Sigmoid colon (tissue), 7 donors: Measurements from ENCODE around the gene SLC26A8. TPM values are rescaled to one million over a fixed set of nuclear protein-coding genes. Genes with fewer than 3 reads are reported as not detected.

Experiments
- DNase-seq: peaks from one replicate; pipeline ENCODE4 v3.0.0-alpha.2; 2019
- H3K27ac ChIP-seq, 4 donors: fragments of 200-600 bp; sonication (generic); one replicate each; pipeline ENCODE4 v1.5.1; 2016 to 2019; ENCODE audit warnings: mild to moderate bottlenecking in 1 of 4
- H3K27me3 ChIP-seq, 3 donors: fragments of 200-600 bp; sonication (generic); one replicate each; pipeline ENCODE4 v1.5.1; 2019; ENCODE audit warnings: mild to moderate bottlenecking in 1 of 3
- H3K36me3 ChIP-seq, 4 donors: fragments of 200-600 bp; sonication (generic); one replicate each; pipeline ENCODE4 v1.5.1; 2016 to 2019
- H3K4me1 ChIP-seq, 4 donors: fragments of 200-600 bp; sonication (generic); one replicate each; pipeline ENCODE4 v1.5.1; 2017 to 2019
- H3K4me3 ChIP-seq, 4 donors: fragments of 200-600 bp; sonication (generic); one replicate each; pipeline ENCODE4 v1.5.1; 2017 to 2019; ENCODE audit warnings: mild to moderate bottlenecking in 2 of 4, moderate library complexity in 1 of 4
- H3K9me3 ChIP-seq, 4 donors: fragments of 200-600 bp in 3 of 4; sonication (generic) in 3 of 4; one replicate each; pipeline versions ENCODE4 v1.5.1 to v1.6.1; 2013 to 2019
- CTCF ChIP-seq, 4 experiments: fragments of 450-650 bp in 3 of 4; fragments of 200-600 bp in 1 of 4; IDR thresholded peaks; one replicate each; pipeline ENCODE4 v1.5.1; 2016 to 2019; ENCODE audit warnings: antibody characterized with exemption in 4 of 4, mild to moderate bottlenecking in 3 of 4, moderate library complexity in 2 of 4
- EP300 ChIP-seq, 4 donors: sonication (generic); formaldehyde crosslinking; IDR thresholded peaks; one replicate each; pipeline ENCODE4 v1.6.1; 2017; ENCODE audit warnings: antibody characterized with exemption in 4 of 4
- POLR2A ChIP-seq, 2 donors: fragments of 450-650 bp; IDR thresholded peaks; one replicate each; pipeline ENCODE4 v1.6.1; 2016; ENCODE audit warnings: antibody characterized with exemption in 2 of 2, mild to moderate bottlenecking in 2 of 2, moderate library complexity in 2 of 2
- POLR2AphosphoS5 ChIP-seq, 4 donors: sonication (generic); formaldehyde crosslinking; IDR thresholded peaks; one replicate each; pipeline ENCODE4 v1.6.1; 2017; ENCODE audit warnings: antibody characterized with exemption in 4 of 4
- WGBS, 2 donors: extraction: QIAGEN DNeasy Blood & Tissue Kit; methylation state at CpG; one replicate each; pipeline ENCODE4 v1.1.7; 2013; 5-methylcytosine and 5-hydroxymethylcytosine counted together
- intact Hi-C: fragments of 100-400 bp; cut with DNase I; formaldehyde crosslinking; loops from one replicate; pipeline ENCODE4 v1.15.1; 2023
- polyA plus RNA-seq, 3 donors: library from polyadenylated mRNA; stranded (reverse); fragments of 200-250 nt; gene quantifications; one replicate each; pipeline ENCODE4 v1.2.3, GENCODE V29; 2013
- total RNA-seq, 4 donors: library from RNA; depleted of rRNA; stranded (reverse); fragments of >200 nt; gene quantifications; one replicate each; pipeline ENCODE4 v1.1.0, GENCODE V29; 2016
- donor health status: healthy with polysubstance abuse.
- donor health status: Bipolar disorder and iron deficiency.
- donor health status: healthy.

SLC26A8 gene
- total and polyA plus RNA-seq, 7 donors: 0.10 TPM; not detected in 6

- intact Hi-C loops: no loop called here
Observed at GRCh38 chr6:36020154-36020553, 4.3 kb downstream of the SLC26A8 start.

GRCh38 chr6:36019167-36019566, 5.3 kb downstream of the SLC26A8 start:
- intact Hi-C loops: no loop called here
- no peak overlapping the region for H3K4me3 ChIP-seq
- peaks cover 0 to 2% (median under 1%) of the 10 kb centered on the region in 4 donors for H3K4me1 ChIP-seq
- no peak for DNase-seq
- H3K27me3 ChIP-seq: peaks cover under 1 to 22% (median under 1%) of the 10 kb centered on the region in 3 donors
- 90 to 93% methylated on average over 11 of the region's 11 CpGs for WGBS, 2 donors
- no peak overlapping the region for H3K27ac ChIP-seq
- H3K9me3 ChIP-seq: no peaks in the 10 kb centered on the region
- no peak for TF ChIP-seq POLR2A (IDR thresholded peaks at IDR 0.05)
- TF ChIP-seq EP300 (IDR thresholded peaks at IDR 0.05): no peak
- no peak for TF ChIP-seq POLR2AphosphoS5 (IDR thresholded peaks at IDR 0.05)
- no peak for TF ChIP-seq CTCF (IDR thresholded peaks at IDR 0.05)
- H3K36me3 ChIP-seq: no peaks in the 10 kb centered on the region

More at GRCh38 chr6:36020154-36020553, 4.3 kb downstream of the SLC26A8 start:
- Histone ChIP-seq H3K4me3 (no peak overlapping the region), H3K27me3 (peaks cover 3 to 28% (median 5%) of the 10 kb centered on the region in 3 donors), H3K36me3 (no peaks in the 10 kb centered on the region), H3K4me1 (peaks cover 0 to 6% (median 2%) of the 10 kb centered on the region in 4 donors), H3K9me3 (no peaks in the 10 kb centered on the region), H3K27ac (no peak overlapping the region)
- WGBS, 2 donors: 1 to 46% methylated on average over 1 of the region's 1 CpG
- DNase-seq: no peak
- TF ChIP-seq CTCF (IDR thresholded peaks at IDR 0.05) (no peak), POLR2AphosphoS5 (IDR thresholded peaks at IDR 0.05) (no peak), EP300 (IDR thresholded peaks at IDR 0.05) (no peak), POLR2A (IDR thresholded peaks at IDR 0.05) (no peak)

- Histone ChIP-seq H3K27ac (no peak overlapping the region), H3K36me3 (no peaks in the 10 kb centered on the region), H3K9me3 (no peaks in the 10 kb centered on the region), H3K27me3 (peaks cover 0 to 14% (median 0%) of the 10 kb centered on the region in 3 donors), H3K4me3 (no peak overlapping the region), H3K4me1 (no peaks in the 10 kb centered on the region)
- TF ChIP-seq EP300 (IDR thresholded peaks at IDR 0.05) (no peak), CTCF (IDR thresholded peaks at IDR 0.05) (no peak), POLR2A (IDR thresholded peaks at IDR 0.05) (no peak), POLR2AphosphoS5 (IDR thresholded peaks at IDR 0.05) (no peak)
- 69 to 95% methylated on average over 2 of the region's 2 CpGs for WGBS, 2 donors
- intact Hi-C loops: no loop called here
- no peak for DNase-seq
Observed at GRCh38 chr6:36018339-36018738, 6.1 kb downstream of the SLC26A8 start.

- WGBS, 2 donors: 35 to 71% methylated on average over 4 of the region's 4 CpGs
- Histone ChIP-seq H3K4me1 (no peaks in the 10 kb centered on the region), H3K36me3 (no peaks in the 10 kb centered on the region), H3K4me3 (no peak overlapping the region), H3K27me3 (no peaks in the 10 kb centered on the region), H3K27ac (no peak overlapping the region), H3K9me3 (no peaks in the 10 kb centered on the region)
- TF ChIP-seq EP300 (IDR thresholded peaks at IDR 0.05): no peak
- no peak for TF ChIP-seq POLR2AphosphoS5 (IDR thresholded peaks at IDR 0.05)
- TF ChIP-seq POLR2A (IDR thresholded peaks at IDR 0.05): no peak
- no peak for TF ChIP-seq CTCF (IDR thresholded peaks at IDR 0.05)
- no peak for DNase-seq
- intact Hi-C loops: no loop called here
Observed at GRCh38 chr6:36015666-36016065, 8.8 kb downstream of the SLC26A8 start.

GRCh38 chr6:36000451-36000850, 24.0 kb downstream of the SLC26A8 start:
- H3K27me3 ChIP-seq: no peaks in the 10 kb centered on the region
- H3K27ac ChIP-seq: no peak overlapping the region
- 82 to 92% methylated on average over 1 of the region's 1 CpG for WGBS, 2 donors
- intact Hi-C loops: no loop called here
- TF ChIP-seq POLR2A (IDR thresholded peaks at IDR 0.05) (no peak), POLR2AphosphoS5 (IDR thresholded peaks at IDR 0.05) (no peak), EP300 (IDR thresholded peaks at IDR 0.05) (no peak), CTCF (IDR thresholded peaks at IDR 0.05) (no peak)
- H3K4me1 ChIP-seq: no peaks in the 10 kb centered on the region
- no peaks in the 10 kb centered on the region for H3K36me3 ChIP-seq
- H3K9me3 ChIP-seq: no peaks in the 10 kb centered on the region
- no peak for DNase-seq
- no peak overlapping the region for H3K4me3 ChIP-seq
